Stimulated activated memory B cell treated with anti-CD40 and anti-IgM and Interleukin-4, amounts not matched to agents 10 μg/mL and 1 μg/mL and 100 μg/mL, for 72 hours (primary cell): ENCODE data around the gene RBM45.
A peak's percentile ranks its signal among the peaks of the same experiment; 100 is the strongest.
"Not testable (repeated sequence)": the region's sequence is repeated elsewhere in the genome, so short reads cannot be mapped to it uniquely, and the experiment has no call there.

ENCODE experiments used
- ATAC-seq: fragments of 150-1000 bp; cut with Tn5 transposase; 2 replicates; pipeline ENCODE4 v1.10.0; 2021
- H3K27ac Mint-ChIP-seq: one replicate; pipeline ENCODE4 v1.8.0; 2022; ENCODE audit warnings: mild to moderate bottlenecking, mixed read lengths
- H3K27me3 Mint-ChIP-seq: one replicate; pipeline ENCODE4 v1.8.0; 2022; ENCODE audit warnings: mixed read lengths
- H3K36me3 Mint-ChIP-seq: one replicate; pipeline ENCODE4 v1.8.0; 2022; ENCODE audit warnings: mixed read lengths
- H3K4me1 Mint-ChIP-seq: one replicate; pipeline ENCODE4 v1.8.0; 2022; ENCODE audit warnings: mixed read lengths
- H3K4me3 Mint-ChIP-seq: one replicate; pipeline ENCODE4 v1.8.0; 2022; ENCODE audit warnings: mild to moderate bottlenecking, moderate library complexity, mixed read lengths
- H3K9me3 Mint-ChIP-seq: one replicate; pipeline ENCODE4 v1.8.0; 2022; ENCODE audit warnings: mixed read lengths

RBM45 gene, protein sequence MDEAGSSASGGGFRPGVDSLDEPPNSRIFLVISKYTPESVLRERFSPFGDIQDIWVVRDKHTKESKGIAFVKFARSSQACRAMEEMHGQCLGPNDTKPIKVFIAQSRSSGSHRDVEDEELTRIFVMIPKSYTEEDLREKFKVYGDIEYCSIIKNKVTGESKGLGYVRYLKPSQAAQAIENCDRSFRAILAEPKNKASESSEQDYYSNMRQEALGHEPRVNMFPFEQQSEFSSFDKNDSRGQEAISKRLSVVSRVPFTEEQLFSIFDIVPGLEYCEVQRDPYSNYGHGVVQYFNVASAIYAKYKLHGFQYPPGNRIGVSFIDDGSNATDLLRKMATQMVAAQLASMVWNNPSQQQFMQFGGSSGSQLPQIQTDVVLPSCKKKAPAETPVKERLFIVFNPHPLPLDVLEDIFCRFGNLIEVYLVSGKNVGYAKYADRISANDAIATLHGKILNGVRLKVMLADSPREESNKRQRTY

DNA sequence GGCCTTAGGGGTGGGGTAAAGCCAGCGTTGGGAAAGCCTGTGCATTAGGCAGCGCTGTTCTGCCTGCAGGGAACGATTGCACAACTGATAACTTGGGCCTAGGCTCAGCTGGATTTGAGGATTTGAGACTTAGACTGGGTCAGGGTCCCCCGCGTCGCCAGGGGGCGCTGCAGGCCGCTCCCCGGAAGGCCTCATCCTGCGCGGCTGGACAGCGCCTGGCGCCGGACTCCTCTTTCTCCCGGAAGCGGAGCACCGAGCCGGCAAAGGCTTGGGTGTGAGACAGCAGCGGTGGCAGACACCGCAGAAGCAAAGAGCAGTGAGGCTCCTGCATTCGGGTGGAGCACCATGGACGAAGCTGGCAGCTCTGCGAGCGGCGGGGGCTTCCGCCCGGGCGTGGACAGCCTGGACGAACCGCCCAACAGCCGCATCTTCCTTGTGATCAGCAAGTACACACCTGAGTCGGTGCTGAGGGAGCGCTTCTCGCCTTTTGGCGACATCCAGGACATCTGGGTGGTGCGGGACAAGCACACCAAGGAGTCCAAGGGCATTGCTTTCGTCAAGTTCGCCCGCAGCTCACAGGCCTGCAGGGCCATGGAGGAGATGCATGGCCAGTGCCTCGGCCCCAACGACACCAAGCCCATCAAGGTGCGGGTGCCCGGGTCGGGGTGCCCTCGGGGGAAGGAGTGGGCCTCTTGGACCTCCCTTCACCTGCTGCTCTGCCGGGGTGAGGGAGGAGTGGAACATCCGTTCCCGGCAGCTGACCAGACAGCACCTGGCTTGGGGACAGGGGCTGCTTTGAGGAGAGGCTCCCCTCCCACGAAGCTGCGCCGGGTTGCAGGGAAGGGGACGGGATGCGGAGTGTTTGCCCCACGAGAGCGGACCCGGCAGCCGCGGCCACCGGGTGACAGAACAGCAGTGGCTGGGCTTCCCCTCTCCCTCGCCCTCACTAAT is at the start of gene RBM45:
Gene RBM45, plus strand, starts transcription at position 236 of the 951 bp plus-strand sequence. Its CDS starts 110 bp downstream, at position 346.
- Mint-ChIP-seq H3K36me3 (no peaks in the 10 kb centered on the region), H3K27me3 (no peaks in the 10 kb centered on the region), H3K4me3 (peak within 1 kb of the TSS; percentile 97), H3K9me3 (peaks cover 2% of the 10 kb centered on the region), H3K27ac (peak within 1 kb of the TSS; percentile 92), H3K4me1 (peaks cover 39% of the 10 kb centered on the region)
- peak; percentile 97 for ATAC-seq

- no peaks in the 10 kb centered on the region for H3K4me1 Mint-ChIP-seq
- no peaks in the 10 kb centered on the region for H3K36me3 Mint-ChIP-seq
- peaks cover 29% of the 10 kb centered on the region for H3K27me3 Mint-ChIP-seq
- no peak overlapping the region for H3K4me3 Mint-ChIP-seq
- H3K27ac Mint-ChIP-seq, result no peak overlapping the region
- ATAC-seq, result peak; percentile 47
- H3K9me3 Mint-ChIP-seq, result no peaks in the 10 kb centered on the region
These were observed 45.9 kb upstream of the RBM45 start for GRCh38 chr2:178066324-178066723.

- peaks cover 36% of the 10 kb centered on the region for H3K27me3 Mint-ChIP-seq
- H3K4me1 Mint-ChIP-seq, result no peaks in the 10 kb centered on the region
- H3K36me3 Mint-ChIP-seq, result no peaks in the 10 kb centered on the region
- H3K4me3 Mint-ChIP-seq, result no peak overlapping the region
- ATAC-seq, result no peak
- H3K27ac Mint-ChIP-seq, result no peak overlapping the region
- H3K9me3 Mint-ChIP-seq, result no peaks in the 10 kb centered on the region
These were observed 45.2 kb upstream of the RBM45 start for GRCh38 chr2:178066890-178067669.

GRCh38 chr2:178068823-178069454 is 43.3 kb upstream of the RBM45 start:
- Mint-ChIP-seq H3K27ac (no peak overlapping the region), H3K4me3 (no peak overlapping the region), H3K4me1 (peaks cover 10% of the 10 kb centered on the region), H3K27me3 (peaks cover 46% of the 10 kb centered on the region), H3K36me3 (no peaks in the 10 kb centered on the region), H3K9me3 (no peaks in the 10 kb centered on the region)
- no peak for ATAC-seq

DNA sequence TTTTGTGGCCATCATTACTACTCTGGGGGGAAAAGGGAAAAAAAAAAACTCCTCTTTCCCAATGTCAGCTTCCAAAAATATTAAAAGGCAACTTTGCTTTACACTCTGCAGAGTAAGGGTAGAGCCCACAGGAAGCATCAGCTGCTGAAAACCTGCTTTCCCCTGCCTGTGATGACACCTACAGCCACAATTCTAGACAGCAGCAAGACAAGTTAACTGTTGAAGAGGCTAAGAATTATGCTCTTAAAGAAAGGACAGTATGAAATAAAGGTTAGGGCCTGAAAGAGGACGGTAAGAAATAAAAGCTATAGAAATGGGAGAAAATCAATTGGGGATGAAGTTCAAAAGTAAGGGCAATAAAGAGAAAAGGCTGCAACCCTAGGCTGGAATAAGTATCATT is 42.7 kb upstream of the RBM45 start:
- Mint-ChIP-seq H3K4me3 (no peak overlapping the region), H3K4me1 (peaks cover 10% of the 10 kb centered on the region), H3K36me3 (no peaks in the 10 kb centered on the region), H3K27ac (no peak overlapping the region), H3K27me3 (peaks cover 52% of the 10 kb centered on the region), H3K9me3 (no peaks in the 10 kb centered on the region)
- ATAC-seq, result no peak

DNA sequence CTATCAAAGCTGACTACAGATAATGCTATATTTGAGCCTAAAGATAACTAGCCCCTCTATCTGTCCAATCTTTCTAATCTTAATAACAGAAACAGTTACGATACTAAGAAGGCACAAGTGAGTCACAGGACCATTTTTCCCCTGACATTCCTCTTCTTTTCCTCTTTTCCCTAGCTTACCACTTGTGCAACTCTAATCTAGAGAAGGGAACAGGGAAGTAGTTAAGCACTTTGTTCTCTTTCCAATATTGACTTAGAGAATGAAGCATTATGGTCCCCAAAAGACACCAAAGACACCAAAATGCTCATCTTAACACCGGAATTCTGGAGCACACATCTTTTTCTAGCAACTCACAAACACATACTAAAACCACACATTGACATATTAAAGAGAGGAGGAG is 41.4 kb upstream of the RBM45 start:
- H3K4me1 Mint-ChIP-seq, result peaks cover 10% of the 10 kb centered on the region
- ATAC-seq, result no peak
- no peak overlapping the region for H3K27ac Mint-ChIP-seq
- no peaks in the 10 kb centered on the region for H3K9me3 Mint-ChIP-seq
- no peaks in the 10 kb centered on the region for H3K36me3 Mint-ChIP-seq
- peaks cover 59% of the 10 kb centered on the region for H3K27me3 Mint-ChIP-seq
- H3K4me3 Mint-ChIP-seq, result no peak overlapping the region

- H3K4me1 Mint-ChIP-seq, result peaks cover 10% of the 10 kb centered on the region
- no peaks in the 10 kb centered on the region for H3K36me3 Mint-ChIP-seq
- H3K4me3 Mint-ChIP-seq, result no peak overlapping the region
- H3K27me3 Mint-ChIP-seq, result peaks cover 59% of the 10 kb centered on the region
- ATAC-seq, result peak; percentile 8
- no peaks in the 10 kb centered on the region for H3K9me3 Mint-ChIP-seq
- no peak overlapping the region for H3K27ac Mint-ChIP-seq
These were observed 40.2 kb upstream of the RBM45 start for GRCh38 chr2:178072000-178072382.

DNA sequence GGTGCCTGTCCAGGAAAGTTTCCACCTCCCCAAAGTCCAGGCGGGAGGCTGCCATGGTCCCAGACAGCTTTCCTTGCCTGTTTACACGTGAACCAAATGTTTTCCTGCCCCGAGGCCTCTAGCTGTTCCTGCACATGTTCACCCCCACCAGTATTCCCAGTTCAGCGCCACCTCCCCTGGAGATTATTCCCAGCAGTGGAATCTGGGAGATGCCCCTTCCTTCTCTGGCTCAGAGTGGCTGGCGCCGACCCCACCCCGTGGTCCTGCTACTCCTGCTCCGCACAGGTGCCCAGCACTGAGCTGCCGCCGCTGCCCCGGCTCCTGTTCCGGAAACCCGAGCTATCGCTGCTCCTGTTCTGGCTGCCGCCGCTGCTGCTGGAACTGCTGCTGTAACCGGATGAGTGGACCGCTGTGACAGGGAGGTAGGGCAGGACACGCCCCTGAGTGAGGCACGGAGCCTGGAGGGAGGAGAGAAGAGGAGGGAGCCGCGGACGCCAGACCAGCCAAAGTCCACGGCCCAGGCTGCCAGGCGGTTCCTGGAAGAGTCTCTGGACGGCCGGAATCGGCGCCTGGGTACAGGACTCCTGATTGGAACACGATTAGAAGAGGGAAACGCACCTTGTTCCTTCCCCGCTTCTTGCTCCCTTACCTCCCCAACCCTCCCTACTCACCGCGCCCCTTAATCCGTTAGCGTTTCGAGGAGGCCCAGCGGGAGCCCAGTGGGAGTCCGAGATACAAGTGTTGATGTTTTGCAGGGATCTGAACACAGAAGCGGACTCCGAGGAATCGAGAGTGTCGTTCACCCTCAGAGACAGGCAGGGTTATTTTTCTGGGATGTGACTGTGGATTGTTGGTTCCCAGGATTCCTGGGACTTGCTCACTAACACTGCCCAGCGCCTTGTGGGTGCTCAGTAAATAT is 39.6 kb upstream of the RBM45 start, which contains the start of gene PDE11A:
Gene PDE11A, minus strand, starts transcription at position 395 of the 919 bp plus-strand sequence. Its CDS starts 340 bp downstream, at position 55.
- H3K4me1 Mint-ChIP-seq, result peaks cover 10% of the 10 kb centered on the region
- H3K27ac Mint-ChIP-seq, result no peak within 1 kb of the TSS
- H3K36me3 Mint-ChIP-seq, result no peaks in the 10 kb centered on the region
- peaks cover 59% of the 10 kb centered on the region for H3K27me3 Mint-ChIP-seq
- H3K9me3 Mint-ChIP-seq, result no peaks in the 10 kb centered on the region
- no peak for ATAC-seq
- H3K4me3 Mint-ChIP-seq, result no peak within 1 kb of the TSS

- Mint-ChIP-seq H3K27ac (no peak overlapping the region), H3K9me3 (no peaks in the 10 kb centered on the region), H3K27me3 (peaks cover 49% of the 10 kb centered on the region), H3K36me3 (no peaks in the 10 kb centered on the region), H3K4me1 (peaks cover 10% of the 10 kb centered on the region), H3K4me3 (no peak overlapping the region)
- ATAC-seq, result no peak
These were observed 37.9 kb upstream of the RBM45 start for GRCh38 chr2:178074123-178075005.

DNA sequence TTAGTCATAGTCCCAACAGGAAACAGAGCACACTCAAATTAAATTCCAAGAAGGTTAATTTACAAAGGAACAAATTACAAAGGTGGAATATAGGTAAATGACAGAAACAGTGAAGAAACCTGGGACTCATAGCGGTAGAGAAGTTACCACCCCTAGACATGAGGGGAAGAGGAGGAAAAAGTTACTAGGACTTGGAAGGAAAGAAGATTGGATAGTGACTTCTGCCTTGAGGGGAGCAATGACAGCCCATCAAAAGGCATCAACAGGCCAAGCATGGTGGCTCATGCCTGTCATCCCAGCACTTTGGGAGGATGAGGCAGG is 37.3 kb upstream of the RBM45 start:
- Mint-ChIP-seq H3K9me3 (no peaks in the 10 kb centered on the region), H3K4me1 (peaks cover 10% of the 10 kb centered on the region), H3K27me3 (peaks cover 47% of the 10 kb centered on the region), H3K27ac (no peak overlapping the region), H3K4me3 (no peak overlapping the region), H3K36me3 (no peaks in the 10 kb centered on the region)
- ATAC-seq, result no peak

DNA sequence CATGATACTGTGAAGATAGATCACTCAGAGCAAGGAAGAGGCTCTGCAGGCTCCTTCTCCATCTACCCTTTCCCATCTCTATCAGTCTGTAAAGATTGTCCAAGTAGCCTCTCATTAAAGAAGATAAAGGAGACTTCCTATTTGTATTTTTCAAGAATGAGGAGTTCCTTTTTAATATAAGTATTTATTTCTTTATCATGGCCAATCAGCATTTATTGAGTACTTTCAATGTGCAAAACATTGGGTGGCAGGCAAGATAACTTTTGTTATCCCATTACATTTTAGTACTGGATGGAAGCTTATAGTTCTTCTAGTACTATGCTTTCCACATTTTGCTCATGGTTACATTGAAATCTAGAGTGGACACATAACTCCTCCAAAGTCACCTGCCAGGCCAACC is 36.1 kb upstream of the RBM45 start:
- no peak overlapping the region for H3K27ac Mint-ChIP-seq
- H3K36me3 Mint-ChIP-seq, result no peaks in the 10 kb centered on the region
- no peak overlapping the region for H3K4me3 Mint-ChIP-seq
- peaks cover 10% of the 10 kb centered on the region for H3K4me1 Mint-ChIP-seq
- ATAC-seq, result no peak
- no peaks in the 10 kb centered on the region for H3K9me3 Mint-ChIP-seq
- peaks cover 41% of the 10 kb centered on the region for H3K27me3 Mint-ChIP-seq

GRCh38 chr2:178079279-178079678 is 33.0 kb upstream of the RBM45 start:
- not testable (repeated sequence) for H3K27me3 Mint-ChIP-seq, H3K36me3 Mint-ChIP-seq, ATAC-seq, H3K9me3 Mint-ChIP-seq, H3K27ac Mint-ChIP-seq, H3K4me3 Mint-ChIP-seq, H3K4me1 Mint-ChIP-seq

DNA sequence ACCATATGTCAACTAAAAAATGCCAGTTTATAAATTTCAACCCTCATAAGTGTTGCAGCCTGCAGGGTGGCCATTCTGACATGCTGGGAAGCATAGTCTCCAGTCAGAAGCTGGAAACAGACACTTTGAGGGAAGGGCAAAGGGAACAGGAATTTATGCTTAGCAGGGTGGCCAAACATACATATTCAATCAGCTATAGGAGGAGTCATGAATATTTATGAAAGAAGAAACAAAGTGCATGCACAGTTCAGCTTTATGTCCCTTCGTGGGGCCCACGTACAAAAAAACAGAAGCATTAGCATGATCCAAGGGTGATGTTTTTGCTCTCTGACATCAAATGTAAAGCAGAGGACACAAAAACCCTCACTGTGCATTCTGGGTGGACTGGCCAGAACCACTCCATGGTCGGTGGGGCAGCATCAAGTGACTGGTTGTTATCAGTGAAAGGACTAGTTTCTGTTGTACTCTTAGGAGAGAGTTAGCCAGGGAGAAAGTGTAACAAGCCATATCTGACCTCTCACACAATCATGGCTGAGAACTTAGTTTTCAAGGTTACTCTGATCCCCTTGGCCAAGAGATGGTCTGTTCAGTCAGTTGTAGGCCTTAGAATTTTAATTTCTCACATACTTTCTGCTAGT is 29.7 kb upstream of the RBM45 start:
- Mint-ChIP-seq H3K36me3 (no peaks in the 10 kb centered on the region), H3K4me3 (no peak overlapping the region)

More for the DNA sequence above, 29.7 kb upstream of the RBM45 start:
- H3K27me3 Mint-ChIP-seq, result peaks cover 8% of the 10 kb centered on the region
- H3K4me1 Mint-ChIP-seq, result no peaks in the 10 kb centered on the region
- no peaks in the 10 kb centered on the region for H3K9me3 Mint-ChIP-seq
- H3K27ac Mint-ChIP-seq, result no peak overlapping the region
- no peak for ATAC-seq
